ENCODE results near the gene PSMC4.

- no peak for TF ChIP-seq CTCF (conservative IDR thresholded peaks at IDR 0.05; ENCODE audit: low read depth, low read length)
- no peak for TF ChIP-seq EZH2 (IDR thresholded peaks at IDR 0.05; ENCODE audit: low read length, unreplicated experiment)
Measured at GRCh38 chr19:39951065-39951650, 19.8 kb upstream of the PSMC4 start.

Data from PC-3 (cell line).